Measurements from ENCODE around the gene POLR3A. TPM values are rescaled to one million over a fixed set of nuclear protein-coding genes. Genes with fewer than 3 reads are reported as not detected.

POLR3A gene
- total RNA-seq, 1 donor from 2014 or later: 19.5 TPM

DNA sequence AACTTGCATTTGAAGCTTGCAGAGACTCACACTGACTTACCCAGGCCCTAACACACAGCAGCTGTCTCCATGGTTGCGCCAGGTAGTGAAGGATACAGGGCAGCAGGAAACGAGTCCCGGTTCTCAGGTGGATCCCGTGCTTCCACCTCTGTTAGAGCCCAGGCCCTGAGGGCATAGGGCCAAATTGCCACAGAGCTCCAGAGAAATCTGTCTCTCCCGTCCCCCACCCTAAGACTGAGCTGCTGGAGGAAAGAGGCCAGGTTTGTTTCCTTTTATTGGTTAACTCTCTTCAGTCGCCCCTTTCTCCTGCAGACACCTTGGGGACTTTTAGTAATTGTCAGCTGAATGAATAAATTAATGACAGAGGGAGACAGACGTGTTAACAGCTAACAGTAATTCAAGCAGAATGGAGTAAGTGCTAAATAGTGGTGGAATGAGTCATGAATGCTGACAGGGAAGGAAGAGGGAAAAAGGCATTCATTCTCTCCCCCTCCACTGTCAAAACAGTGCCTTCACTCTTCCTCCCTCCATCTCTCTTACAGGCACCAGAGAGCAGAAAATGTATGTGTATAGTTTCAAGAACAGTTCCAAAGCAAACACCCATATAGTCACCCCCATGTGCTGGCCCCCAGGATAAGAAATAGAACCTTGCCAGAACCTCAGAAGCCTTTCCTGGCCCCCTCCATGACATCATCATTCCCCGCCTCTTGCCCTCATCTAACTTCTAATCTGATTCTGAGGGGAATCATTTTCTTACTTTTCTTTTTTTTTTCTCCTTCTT is 86.0 kb downstream of the POLR3A start:
- H3K27me3 Mint-ChIP-seq (ENCODE audit: unreplicated experiment): no peaks in the 10 kb centered on the region
- peaks cover 41% of the 10 kb centered on the region for H3K4me1 Mint-ChIP-seq (ENCODE audit: unreplicated experiment)
- H3K36me3 Mint-ChIP-seq (ENCODE audit: unreplicated experiment): no peaks in the 10 kb centered on the region
- TF ChIP-seq, protein P1, sequence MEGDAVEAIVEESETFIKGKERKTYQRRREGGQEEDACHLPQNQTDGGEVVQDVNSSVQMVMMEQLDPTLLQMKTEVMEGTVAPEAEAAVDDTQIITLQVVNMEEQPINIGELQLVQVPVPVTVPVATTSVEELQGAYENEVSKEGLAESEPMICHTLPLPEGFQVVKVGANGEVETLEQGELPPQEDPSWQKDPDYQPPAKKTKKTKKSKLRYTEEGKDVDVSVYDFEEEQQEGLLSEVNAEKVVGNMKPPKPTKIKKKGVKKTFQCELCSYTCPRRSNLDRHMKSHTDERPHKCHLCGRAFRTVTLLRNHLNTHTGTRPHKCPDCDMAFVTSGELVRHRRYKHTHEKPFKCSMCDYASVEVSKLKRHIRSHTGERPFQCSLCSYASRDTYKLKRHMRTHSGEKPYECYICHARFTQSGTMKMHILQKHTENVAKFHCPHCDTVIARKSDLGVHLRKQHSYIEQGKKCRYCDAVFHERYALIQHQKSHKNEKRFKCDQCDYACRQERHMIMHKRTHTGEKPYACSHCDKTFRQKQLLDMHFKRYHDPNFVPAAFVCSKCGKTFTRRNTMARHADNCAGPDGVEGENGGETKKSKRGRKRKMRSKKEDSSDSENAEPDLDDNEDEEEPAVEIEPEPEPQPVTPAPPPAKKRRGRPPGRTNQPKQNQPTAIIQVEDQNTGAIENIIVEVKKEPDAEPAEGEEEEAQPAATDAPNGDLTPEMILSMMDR (IDR thresholded peaks at IDR 0.05): no peak
- H3K27ac Mint-ChIP-seq (ENCODE audit: unreplicated experiment): peak overlapping the region; percentile 85
- no peaks in the 10 kb centered on the region for H3K9me3 Mint-ChIP-seq (ENCODE audit: unreplicated experiment)
- no peak for DNase-seq (ENCODE audit: extremely low spot score, unreplicated experiment)
- no peak overlapping the region for H3K4me3 Mint-ChIP-seq (ENCODE audit: unreplicated experiment)

DNA sequence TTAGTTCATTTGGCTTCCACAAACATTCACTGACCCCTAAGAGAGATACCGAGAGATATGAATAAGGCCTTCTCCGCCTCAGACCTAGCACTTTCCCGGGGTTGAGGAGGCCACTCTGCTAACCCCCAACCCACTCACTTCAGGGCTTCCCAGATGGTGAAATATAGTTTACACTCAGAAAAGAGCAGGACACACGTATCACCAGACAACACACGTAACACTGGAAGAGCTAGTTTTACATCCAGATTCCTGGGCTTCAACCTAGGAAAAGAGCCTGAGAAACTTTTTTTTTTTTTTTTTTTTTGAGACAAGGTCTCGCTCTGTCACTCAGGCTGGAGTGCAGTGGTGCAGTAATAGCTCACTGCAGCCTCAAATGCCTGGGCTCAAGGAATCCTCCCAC is 87.5 kb downstream of the POLR3A start:
- no peak for DNase-seq (ENCODE audit: extremely low spot score, unreplicated experiment)
- H3K36me3 Mint-ChIP-seq (ENCODE audit: unreplicated experiment): no peaks in the 10 kb centered on the region
- H3K4me3 Mint-ChIP-seq (ENCODE audit: unreplicated experiment): no peak overlapping the region
- TF ChIP-seq, protein P1 (IDR thresholded peaks at IDR 0.05): no peak
- H3K27me3 Mint-ChIP-seq (ENCODE audit: unreplicated experiment): no peaks in the 10 kb centered on the region
- no peak overlapping the region for H3K27ac Mint-ChIP-seq (ENCODE audit: unreplicated experiment)
- peaks cover 41% of the 10 kb centered on the region for H3K4me1 Mint-ChIP-seq (ENCODE audit: unreplicated experiment)
- H3K9me3 Mint-ChIP-seq (ENCODE audit: unreplicated experiment): no peaks in the 10 kb centered on the region

DNA sequence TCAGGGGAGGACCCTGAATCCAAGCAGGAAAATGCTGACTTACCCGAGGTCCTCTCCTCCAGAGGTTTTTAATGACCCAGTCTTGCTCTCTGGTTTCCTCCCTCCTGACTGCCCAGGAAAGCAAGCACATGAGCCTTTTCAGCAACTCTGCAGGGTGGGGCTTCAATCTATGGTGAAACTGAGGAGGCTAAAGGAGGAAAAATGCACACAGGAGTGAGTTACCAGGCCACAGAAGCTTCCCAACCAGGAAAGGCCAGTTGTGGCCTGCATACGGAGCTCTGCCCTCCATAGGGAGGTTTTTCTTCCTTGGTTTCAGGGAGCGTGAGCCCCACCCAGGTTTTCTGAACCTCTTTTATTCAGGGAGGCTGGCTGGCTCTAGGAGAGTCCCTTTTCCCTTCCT is 88.7 kb downstream of the POLR3A start:
- no peaks in the 10 kb centered on the region for H3K36me3 Mint-ChIP-seq (ENCODE audit: unreplicated experiment)
- peaks cover 41% of the 10 kb centered on the region for H3K4me1 Mint-ChIP-seq (ENCODE audit: unreplicated experiment)
- peak overlapping the region; percentile 20 for H3K27ac Mint-ChIP-seq (ENCODE audit: unreplicated experiment)
- no peak for DNase-seq (ENCODE audit: extremely low spot score, unreplicated experiment)
- TF ChIP-seq, protein P1 (IDR thresholded peaks at IDR 0.05): no peak
- H3K27me3 Mint-ChIP-seq (ENCODE audit: unreplicated experiment): no peaks in the 10 kb centered on the region
- H3K4me3 Mint-ChIP-seq (ENCODE audit: unreplicated experiment): no peak overlapping the region
- no peaks in the 10 kb centered on the region for H3K9me3 Mint-ChIP-seq (ENCODE audit: unreplicated experiment)

DNA sequence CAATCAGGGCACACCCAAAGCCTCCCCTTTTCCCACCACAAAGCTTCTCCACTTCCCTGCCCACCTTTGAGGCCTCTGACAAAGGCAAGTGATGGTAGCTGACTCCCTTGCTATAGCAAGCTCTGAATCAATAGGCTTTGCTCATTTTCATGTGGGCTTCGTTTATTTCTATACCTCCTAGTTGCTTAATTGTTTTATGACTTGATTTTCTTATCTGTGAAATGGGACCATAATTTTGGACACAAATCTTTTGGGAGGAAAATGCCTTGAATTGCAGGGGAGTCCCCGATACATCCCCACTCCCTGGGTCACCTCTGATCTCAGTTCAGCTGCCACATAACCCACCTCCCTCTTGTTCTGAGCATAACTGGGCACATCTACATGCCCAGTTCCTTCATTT is 89.1 kb downstream of the POLR3A start:
- Mint-ChIP-seq H3K27me3 (ENCODE audit: unreplicated experiment) (no peaks in the 10 kb centered on the region), H3K9me3 (ENCODE audit: unreplicated experiment) (no peaks in the 10 kb centered on the region), H3K4me3 (ENCODE audit: unreplicated experiment) (no peak overlapping the region), H3K36me3 (ENCODE audit: unreplicated experiment) (no peaks in the 10 kb centered on the region), H3K4me1 (ENCODE audit: unreplicated experiment) (peaks cover 41% of the 10 kb centered on the region), H3K27ac (ENCODE audit: unreplicated experiment) (peak overlapping the region; percentile 20)
- DNase-seq (ENCODE audit: extremely low spot score, unreplicated experiment): no peak
- TF ChIP-seq, protein P1 (IDR thresholded peaks at IDR 0.05): no peak

DNA sequence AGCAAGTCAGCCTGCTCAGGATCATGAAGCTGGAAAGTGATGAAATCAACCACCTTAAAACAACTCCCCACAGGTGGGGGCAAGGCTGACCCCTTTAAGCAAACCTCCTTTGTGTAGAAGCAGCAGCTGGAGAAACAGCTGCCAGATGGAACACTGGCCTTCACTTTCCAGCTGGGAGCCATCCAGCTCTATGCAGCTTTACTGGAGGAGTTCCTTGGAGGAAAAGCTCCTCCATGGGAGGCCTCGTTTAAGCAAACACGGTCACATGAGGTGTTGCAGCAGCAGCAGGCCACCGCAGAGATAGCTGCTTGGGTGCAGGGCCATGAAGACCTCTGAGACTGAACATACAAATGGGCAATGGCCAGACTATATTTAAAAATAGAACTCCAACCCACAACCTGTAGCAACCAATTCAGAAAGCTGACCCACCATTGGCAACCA is 89.7 kb downstream of the POLR3A start:
- H3K27me3 Mint-ChIP-seq (ENCODE audit: unreplicated experiment): no peaks in the 10 kb centered on the region
- H3K9me3 Mint-ChIP-seq (ENCODE audit: unreplicated experiment): no peaks in the 10 kb centered on the region
- peak overlapping the region; percentile 14 for H3K27ac Mint-ChIP-seq (ENCODE audit: unreplicated experiment)
- H3K4me3 Mint-ChIP-seq (ENCODE audit: unreplicated experiment): no peak overlapping the region
- H3K4me1 Mint-ChIP-seq (ENCODE audit: unreplicated experiment): peaks cover 38% of the 10 kb centered on the region
- no peaks in the 10 kb centered on the region for H3K36me3 Mint-ChIP-seq (ENCODE audit: unreplicated experiment)
- TF ChIP-seq, protein P1 (IDR thresholded peaks at IDR 0.05): no peak
- no peak for DNase-seq (ENCODE audit: extremely low spot score, unreplicated experiment)
